ENCODE data around the gene F8.

The F8 gene

DNA sequence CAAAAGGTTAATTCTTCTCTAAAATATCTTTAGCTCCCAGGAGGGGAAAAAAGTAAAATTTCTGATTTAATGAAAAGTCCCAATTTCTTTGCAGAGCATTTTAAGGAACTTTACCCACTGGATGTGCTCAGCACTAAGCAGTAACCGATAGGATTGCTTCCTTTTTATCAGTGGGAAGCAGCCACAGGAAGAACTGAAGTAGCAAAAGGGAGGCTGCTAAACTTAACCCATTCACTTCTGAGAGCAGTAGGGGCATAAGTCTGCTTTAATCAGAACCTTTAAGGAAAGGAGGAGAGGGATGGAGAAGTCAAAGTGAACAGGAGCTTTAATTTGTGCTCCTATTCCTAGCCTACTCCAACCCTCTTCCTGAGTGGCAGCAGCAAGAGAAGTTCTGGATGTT lies at the start of gene F8:
TSS of gene F8 (minus strand) at position 139 of the 400 bp plus-strand sequence. CDS start 171 bp downstream, outside the sequence.
- no peak for DNase-seq (ENCODE audit: low spot score)

DNA sequence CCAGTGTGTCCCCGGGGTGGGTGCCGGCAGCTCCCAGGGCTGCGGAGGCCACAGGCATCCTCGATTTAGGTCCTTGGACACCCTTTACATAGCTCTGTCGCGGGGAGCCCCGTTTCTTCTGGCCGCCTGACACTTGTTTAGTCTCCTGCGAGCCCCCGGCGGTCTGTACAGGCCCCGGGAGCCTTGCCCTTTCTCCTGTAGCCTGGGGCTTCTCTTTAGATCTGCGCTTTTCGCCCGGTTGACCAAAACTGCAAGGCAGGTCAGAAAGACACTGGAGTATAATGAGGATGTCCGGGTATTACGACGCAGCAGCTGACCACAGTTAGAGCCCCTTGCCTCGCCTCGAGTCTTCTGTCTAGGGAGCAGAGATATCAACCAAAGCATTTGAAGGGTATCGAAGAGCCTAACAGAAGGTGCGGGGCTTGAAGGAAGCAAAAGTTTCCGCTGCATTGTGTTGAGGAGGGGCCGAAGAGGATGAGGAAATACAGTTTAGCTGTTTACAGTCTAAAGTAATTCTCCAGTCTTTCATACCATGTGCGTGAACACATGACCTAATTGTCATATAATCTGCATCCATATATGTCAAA lies 49.3 kb upstream of the F8 start:
- DNase-seq (ENCODE audit: low spot score), result no peak

DNA sequence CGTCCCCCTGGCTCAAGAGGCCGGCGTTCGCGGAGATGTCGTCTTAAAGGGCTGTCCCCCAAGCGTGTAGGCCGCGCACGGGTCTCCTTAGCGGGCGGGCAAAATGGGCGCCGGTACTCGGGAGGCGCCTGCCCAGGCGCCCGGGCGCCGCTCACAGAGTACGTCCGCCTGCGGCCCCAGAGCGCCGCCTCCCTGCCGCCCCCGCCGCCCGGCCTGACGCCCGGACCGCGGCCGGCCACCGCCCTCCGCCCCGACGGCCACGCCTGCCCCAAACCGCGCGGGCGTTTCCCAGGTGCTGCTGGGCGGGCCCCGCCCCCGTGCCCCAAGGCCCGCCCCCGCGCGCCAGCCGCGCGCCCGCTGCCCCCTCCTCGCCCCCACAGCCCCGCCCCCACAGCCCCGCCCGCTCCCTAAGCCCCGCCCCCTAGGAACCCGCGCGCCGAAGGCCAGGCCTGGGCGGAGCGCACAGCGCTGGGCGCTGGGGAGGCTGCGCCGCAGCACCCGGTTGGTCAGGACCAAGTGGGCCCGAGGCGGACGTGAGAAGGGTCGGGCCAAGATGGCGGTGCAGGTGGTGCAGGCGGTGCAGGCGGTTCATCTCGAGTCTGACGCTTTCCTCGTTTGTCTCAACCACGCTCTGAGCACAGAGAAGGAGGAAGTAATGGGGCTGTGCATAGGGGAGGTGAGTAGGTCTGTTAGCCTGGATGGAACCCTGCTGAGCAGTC lies 48.6 kb upstream of the F8 start, which contains the start of the genes BRCC3, CMC4 and MTCP1:
TSS of gene BRCC3 (plus strand) at position 534 of the 719 bp plus-strand sequence. CDS start at position 554, 20 bp downstream.
TSS of gene CMC4 (minus strand) at position 162 of the 719 bp plus-strand sequence. CDS start 7,113 bp downstream, outside the sequence.
TSS of gene MTCP1 (minus strand) at position 162 of the 719 bp plus-strand sequence. CDS start 5,126 bp downstream, outside the sequence.
- DNase-seq (ENCODE audit: low spot score), result peak; percentile 72

DNA sequence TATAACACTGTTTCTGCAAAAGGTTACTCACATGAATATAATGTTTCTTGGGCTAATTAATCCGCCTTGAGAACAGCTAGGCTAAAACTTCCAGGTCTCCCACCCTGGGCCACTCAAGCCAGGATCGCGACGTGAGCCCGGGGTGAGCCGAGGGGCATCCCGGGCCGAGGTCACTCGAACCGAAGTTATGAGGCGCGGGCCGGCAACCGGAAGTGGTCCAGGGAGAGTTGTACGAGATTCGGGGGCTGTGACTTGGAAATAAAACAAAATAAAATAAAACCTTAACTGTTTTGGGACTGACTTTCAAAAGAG lies 48.1 kb upstream of the F8 start:
- no peak for DNase-seq (ENCODE audit: low spot score)

DNA sequence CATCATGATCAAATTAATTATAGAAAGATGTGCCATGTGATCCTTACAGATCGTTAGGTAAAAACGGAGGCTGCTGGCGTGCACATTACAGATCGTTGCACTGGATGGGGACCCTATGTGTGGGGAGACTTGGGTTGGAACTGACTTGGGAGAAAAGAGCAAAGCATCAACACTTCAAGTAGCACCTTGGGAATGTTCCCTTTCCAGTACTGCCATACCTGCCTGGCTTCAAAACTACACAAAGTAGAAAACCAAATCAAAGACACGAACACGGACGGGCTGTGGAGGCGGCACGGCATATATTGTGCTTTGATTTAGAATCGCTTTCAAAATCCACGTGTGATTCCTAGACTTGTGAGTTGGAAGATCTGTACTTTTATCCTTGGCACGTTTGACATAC lies 47.5 kb upstream of the F8 start:
- DNase-seq (ENCODE audit: low spot score), result no peak

DNA sequence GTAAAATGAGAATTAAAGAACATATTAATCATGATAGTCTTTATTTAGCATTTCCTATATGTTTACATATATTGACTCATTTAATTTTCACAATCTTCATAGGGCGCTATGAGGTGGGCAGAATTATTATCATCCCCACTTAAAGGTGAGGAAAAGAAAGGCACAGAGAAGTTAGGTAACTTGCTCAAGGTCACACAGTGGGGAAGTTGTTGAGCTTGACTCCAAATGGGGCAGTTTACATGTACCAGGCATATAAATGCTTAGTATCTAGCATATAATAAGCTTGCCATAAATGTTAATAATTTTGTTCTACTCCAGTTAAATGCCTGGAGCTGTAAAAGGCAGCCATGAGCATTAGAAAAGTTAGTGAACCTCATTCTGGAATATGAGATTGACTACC lies 46.9 kb upstream of the F8 start:
- no peak for DNase-seq (ENCODE audit: low spot score)

DNA sequence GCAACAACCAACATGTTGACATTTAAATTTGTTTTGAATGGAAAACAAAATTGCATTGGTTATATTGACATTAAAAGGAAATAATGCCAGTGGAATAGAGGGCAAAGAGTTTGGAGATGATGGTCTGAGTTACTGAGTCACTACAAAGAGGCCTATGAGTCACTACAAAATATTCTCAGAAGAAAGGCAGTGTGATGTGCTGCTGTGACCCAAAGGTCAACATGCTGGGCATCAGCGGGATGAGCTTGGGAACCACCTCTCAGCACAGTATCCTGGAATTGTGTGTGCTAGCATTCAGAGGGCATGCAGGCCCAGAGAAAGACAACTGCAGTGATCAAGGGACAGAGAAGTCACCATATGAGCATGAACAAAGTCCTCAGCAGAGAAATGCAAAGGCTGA lies 45.6 kb upstream of the F8 start:
- no peak for DNase-seq (ENCODE audit: low spot score)

DNA sequence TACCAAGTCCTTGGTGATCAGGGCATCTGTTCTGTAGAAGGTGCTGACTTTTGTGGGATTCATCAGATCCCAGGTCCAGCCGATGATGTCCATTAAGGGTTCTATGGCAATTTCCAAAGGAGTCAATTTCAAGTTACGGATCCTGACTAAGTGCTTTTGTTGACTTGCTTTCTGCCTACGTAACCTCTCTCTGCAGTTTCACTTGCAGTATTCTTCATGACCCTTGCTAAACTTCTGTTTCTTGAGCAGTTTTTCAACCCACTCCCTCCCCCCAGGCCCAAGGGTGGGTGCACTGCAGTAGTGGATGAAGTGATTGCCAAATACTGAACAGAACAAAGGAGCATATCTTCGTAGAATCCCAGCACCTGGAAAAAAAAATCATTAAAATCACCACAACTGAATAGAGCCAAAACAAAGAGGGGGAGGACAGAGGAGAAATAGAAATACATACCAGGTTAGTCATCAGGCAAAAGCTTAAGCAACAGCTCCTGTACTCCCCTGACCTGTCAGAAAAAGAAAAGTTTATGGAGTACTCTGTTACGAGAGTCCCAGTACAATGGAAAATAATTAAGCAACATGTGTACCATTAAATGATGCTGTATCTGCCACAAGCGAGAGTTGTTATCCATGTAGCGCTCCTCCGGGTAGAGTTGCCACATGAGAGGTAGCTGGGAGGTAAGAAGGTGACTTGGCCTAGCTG lies 42.7 kb upstream of the F8 start:
- DNase-seq (ENCODE audit: low spot score), result no peak

DNA sequence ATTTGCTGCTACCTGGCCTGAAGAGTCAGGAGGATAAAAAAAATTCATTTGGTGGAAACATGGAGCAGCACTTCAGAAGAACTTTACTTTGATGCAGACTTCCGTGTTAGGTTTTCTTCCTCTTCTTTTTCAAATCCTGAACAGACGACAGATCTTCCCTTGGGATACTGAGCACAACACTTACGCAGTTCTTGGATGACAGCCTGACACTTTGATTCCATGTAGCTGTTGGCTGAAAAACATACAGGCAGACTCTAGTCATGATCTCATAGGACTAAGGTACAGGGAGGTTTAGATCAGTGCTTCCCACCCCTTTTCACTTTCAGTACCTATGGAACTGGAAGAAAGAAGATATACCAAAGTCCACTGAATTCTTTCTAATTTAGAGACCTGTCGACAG lies 39.2 kb upstream of the F8 start:
- DNase-seq (ENCODE audit: low spot score), result no peak

DNA sequence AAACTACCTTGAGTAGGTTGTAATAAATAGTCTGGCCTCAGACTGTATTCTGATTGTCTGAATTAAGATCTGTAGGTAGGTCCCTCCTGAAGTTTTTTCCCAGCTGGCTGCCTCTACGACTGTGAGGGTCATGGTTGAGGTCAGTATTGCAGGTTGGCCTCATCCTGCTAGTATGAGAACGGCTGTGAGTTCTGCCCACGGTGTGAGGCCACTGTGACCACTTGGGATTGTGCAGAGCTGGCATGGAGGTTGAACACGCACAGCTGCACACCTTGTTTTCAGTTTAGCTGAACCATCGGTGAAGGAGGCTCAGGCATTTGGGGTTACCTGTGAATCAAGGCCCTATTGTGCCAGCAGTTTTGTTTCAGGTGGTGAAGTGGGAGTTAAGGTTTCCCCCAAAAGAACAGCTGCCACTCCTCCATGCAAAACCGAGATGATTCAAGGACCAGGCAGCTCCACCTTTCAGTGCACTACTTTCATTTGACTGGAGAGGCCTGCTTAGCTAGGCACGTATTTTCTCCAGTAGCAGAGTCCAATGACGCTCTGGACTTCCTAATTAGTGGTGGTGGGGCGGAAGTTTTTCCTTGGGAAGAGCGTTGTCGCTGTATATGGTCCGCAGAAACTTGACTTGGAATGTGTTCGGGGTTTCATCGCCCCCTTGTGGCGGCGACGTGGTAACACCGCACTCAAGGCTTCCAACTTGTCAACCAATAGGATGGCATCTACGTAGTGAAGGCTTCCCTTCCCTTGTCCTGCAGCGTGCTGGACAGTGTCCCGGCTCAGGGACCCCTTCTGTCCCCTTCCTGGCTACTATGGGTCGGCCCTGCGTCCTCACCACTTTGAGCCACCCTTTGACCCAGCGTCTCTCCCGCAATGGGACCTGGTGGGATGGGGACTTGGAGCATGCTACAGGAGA lies 34.6 kb upstream of the F8 start:
- DNase-seq (ENCODE audit: low spot score), result peak; percentile 43

DNA sequence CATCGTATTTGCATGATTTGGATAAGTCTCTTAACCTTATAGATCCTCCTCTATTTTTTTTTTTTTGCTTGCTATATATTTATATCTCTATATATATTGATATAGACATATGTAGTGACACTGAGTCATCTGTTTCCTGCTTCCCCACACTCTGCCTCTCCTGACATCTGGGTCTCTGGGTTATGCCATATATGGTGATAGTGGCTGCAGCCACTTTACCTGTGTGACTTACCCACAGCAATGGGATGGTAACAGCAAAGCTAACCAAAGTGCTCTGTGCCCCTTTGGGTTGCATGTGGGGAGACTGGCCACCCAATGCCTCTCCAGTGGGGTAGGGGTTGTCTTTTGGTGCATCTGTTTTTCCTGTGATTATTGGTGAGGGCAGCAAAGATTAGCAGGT lies 33.9 kb upstream of the F8 start:
- peak; percentile 33 for DNase-seq (ENCODE audit: low spot score)

DNA sequence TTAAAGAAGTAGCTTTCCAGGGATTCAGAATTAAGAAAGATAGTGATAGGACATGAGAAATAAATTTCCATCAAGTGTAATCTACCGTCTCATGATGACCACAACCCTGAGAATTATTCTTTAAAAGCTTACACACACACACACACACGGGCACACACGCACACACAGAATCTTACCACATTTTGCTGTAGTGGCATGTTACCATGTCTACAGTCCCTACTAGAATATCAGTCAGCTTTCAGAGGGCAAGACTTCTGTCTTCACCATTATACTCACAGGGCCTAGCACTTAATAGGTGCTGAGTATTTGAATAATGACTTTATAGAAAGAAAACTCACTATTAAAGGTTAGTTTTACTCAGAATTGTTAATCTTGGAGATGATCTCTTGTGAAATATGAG lies 33.0 kb upstream of the F8 start:
- no peak for DNase-seq (ENCODE audit: low spot score)

DNA sequence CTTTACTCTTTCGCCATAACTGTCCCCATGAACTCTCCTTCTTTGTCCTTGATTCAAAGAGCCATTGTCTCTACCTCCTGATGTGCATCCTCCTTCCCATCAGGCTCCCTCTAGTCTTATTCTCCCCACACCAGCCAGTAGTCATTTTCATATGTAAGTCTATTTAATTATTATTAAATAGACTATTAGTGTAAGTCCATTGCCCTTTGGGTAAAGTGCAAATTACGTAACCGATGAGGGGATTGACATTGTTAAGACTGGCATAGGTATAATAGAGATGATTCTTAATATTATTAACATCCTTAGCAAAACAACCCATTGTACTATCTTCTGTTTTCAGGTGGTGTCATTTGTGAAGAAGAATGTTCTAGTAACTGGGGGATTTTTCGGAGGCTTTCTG lies 31.7 kb upstream of the F8 start:
- no peak for DNase-seq (ENCODE audit: low spot score)

DNA sequence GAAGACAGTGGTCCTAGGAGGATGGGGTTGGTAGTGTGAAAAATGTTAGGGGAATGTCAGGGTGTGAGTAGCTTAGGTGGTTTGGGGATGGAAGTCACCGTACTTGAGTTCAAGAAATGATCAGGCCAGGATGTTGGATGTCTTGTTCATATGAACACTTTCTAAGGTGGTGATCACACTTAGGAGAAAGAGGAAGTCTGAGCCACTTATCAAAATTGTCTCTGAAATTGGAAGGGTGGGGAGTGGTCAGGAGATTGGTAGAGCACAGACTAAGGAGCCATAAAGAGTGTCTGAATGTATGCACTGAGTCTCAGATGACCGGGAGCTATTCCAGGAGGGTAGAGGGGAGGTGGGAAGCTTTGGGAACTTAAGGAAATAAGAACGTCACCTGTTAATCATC lies 31.1 kb upstream of the F8 start:
- no peak for DNase-seq (ENCODE audit: low spot score)

DNA sequence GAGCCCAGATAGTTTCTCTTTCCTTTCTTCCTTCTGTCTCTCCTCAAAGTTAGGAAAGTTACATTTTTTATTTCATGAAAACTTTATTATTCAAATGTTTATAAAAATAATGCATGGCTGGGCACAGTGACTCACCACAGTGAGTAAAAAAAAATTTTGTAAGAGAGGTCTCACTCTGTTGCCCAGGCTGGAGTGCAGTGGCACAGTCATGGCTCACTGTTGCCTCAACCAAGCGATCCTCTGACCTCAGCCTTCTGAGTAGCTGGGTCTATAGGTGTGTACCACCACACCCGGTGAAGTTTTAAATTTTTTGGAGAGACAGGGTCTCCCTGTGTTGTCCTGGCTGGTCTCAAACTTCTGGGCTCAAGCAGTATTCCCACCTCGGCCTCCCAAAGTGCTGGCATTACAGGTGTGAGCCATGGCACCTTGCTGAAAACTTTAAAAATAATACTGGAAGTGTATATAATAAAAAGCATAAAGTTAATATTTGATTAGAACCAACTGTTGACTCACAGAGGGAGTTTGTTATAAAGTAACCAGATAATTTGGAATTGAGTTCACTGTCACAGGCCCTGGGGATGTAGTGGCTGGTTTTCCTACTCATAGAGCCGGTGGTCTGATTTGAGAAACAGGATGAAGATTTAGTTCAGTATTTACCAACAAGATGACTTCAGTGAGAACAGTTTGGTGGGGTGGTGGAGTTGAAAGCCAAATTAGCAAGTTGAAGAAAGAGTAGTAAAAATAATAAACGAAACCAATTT lies 30.4 kb upstream of the F8 start:
- no peak for DNase-seq (ENCODE audit: low spot score)

DNA sequence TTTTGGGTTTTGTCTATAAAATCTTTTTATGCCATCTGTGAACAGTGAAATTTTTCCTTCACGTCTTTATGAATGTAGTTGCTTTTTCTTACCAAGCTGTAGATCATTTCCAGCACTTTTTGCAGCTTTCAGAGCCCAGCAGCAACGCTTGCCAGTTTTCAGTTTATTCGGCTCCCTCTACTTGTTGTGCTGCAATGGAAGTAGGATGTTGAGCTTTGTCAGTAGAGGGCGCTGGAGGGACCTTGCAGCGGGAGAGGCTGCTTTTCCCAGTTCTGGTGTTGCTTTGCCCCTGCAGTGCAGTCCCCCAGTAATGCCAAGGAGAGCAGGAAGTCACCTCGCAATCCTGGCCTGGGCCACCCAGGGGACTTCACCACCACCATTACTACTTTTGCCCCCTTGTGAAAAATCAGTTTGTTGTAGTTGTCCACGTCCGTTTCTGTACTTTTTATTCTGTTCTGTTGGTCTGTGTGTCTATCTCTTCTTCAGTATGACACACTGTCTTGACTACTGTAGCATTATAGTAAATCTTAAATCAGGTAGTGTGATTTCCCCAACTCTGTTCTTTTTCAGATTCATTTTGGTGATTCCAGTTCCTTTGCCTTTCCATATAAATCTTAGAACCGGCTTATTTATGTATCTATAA lies 26.6 kb upstream of the F8 start:
- DNase-seq (ENCODE audit: low spot score), result peak; percentile 43

DNA sequence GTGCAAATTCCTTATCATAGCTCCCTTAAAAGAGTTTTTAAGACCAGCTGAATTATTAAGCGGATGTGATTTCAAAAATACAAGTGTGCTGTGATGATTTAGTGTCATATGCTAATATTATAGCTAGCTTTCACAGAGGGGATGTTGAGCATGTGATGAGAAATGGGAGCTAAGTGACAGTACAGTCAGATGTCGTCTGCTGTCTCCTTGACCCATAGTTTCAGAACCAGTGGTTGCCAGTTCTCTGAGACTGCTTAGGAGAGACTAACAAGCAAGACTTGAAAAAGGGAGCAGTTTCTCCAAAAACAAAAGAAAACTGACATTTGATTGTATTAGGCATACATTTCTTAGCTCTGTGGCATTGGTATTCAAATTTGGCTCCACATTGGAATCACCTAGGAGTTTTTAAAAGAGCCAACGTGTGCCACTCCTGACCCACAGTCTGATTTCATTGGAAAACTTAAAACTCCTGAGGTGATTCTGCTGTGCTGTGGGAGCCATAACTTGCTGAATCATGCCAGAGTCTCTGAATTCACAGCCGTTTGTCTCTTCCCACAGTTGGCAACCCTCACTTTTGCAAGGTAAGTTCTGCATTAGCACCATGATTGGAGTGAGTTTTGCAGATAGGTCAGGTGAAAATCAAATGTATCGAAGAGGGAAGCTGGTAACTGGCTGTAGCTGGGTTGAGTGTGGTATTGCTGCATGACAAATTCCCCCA lies 24.4 kb upstream of the F8 start:
- no peak for DNase-seq (ENCODE audit: low spot score)

DNA sequence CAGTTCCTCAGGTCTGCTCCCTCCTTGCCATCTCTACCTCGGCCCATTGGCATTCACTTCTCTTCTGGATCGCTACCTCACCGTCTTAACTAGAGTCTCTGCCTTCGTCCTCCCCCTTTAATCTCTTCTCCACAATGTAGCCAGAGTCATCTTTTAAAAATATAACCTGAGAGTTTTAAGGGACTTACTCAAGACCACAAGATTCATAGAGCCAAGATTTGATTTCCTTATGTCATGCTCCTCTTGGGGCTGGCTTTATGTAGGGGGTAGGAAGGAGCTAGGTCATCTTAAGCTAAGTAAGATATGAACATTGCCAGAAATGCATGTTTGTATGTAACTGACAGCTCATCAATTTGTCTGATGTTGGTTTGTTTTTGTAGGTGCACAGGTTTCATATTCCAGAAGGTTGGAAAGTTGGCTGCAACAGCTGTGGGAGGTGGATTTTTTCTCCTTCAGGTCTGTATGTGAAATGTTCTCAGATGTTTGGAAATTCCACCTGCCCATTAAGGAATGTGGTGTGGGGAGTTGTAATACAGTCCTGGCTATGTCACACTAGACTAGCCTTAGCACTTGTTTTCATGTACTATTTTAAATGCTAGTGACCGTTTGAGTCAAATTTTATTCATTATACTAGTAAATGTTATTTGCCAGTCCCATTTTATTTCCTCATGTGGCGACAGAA lies 23.7 kb upstream of the F8 start:
- DNase-seq (ENCODE audit: low spot score), result no peak

DNA sequence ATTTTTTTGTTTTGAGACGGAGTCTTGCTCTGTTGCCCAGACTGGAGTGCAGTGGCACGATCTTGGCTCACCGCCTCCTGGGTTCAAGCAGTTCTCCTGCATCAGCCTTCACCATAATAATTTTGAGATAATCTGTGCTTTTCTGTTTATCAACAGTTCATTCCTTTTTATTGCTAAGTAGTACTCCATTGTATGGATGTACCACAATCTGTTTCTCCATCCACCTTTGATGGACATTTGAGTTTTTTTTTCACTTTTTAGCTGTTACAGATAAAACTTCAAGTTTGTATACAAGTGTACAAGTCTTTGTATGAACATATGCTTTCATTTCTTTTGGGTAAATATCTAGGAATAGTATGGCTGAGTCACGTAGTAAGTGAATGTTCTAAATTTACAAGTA lies 13.2 kb upstream of the F8 start:
- DNase-seq (ENCODE audit: low spot score), result no peak

DNA sequence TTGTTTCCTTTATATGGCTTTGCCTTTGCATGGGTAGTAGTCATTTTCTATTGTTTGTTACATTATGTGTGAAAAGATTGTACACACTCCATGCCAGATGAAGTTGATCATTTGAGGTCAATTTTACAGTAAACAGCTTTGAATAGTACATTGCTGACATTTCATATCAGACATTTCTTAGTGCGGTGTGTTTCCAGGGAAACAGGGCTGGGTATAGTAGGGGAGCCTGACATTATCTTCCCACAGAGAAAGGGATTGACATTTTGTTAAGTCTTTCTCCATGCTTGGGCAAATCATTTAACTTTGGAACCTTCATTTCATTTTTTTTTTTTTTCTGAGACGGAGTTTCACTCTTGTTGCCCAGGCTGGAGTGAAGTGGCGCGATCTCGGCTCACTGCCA lies 9.1 kb upstream of the F8 start:
- no peak for DNase-seq (ENCODE audit: low spot score)

All from CD4-positive, alpha-beta T cell treated with Interleukin-15 for 4 hours (primary cell).